MM.1S (cell line): ENCODE measurements around the gene MECP2.

ENCODE experiments used
- EZH2phosphoT487 ChIP-seq: fragments of 300-600 bp; sonication (generic); IDR thresholded peaks from 2 replicates; pipeline ENCODE4 v1.6.1; 2018; ENCODE audit warnings: antibody characterized with exemption, low read length
- TF ChIP-seq, protein P1 (sequence below): fragments of 300-600 bp; sonication (generic); IDR thresholded peaks from 2 replicates; pipeline ENCODE4 v1.5.1; 2016; ENCODE audit warnings: antibody characterized with exemption, low read length, mixed read lengths

DNA sequence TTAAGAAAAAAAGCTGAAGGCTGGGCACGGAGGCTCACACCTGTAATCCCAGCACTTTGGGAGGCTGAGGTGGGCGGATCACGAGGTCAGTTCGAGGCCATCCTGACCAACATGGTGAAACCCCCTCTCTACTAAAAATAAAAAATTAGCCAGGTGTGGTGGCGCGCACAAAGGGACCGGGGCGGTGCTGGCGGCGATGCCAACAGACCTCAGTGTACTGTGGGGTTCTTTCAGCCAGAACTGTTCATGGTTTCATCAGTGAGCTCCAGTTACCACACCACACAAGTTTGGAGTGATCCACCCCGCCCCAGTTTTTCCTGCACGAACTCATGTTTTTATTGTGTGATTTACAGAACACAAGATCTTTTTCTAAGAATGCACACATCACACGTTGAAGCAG is 56.7 kb downstream of the MECP2 start:
- TF ChIP-seq, protein P1, sequence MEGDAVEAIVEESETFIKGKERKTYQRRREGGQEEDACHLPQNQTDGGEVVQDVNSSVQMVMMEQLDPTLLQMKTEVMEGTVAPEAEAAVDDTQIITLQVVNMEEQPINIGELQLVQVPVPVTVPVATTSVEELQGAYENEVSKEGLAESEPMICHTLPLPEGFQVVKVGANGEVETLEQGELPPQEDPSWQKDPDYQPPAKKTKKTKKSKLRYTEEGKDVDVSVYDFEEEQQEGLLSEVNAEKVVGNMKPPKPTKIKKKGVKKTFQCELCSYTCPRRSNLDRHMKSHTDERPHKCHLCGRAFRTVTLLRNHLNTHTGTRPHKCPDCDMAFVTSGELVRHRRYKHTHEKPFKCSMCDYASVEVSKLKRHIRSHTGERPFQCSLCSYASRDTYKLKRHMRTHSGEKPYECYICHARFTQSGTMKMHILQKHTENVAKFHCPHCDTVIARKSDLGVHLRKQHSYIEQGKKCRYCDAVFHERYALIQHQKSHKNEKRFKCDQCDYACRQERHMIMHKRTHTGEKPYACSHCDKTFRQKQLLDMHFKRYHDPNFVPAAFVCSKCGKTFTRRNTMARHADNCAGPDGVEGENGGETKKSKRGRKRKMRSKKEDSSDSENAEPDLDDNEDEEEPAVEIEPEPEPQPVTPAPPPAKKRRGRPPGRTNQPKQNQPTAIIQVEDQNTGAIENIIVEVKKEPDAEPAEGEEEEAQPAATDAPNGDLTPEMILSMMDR, result no peak
- no peak for TF ChIP-seq EZH2phosphoT487
